ENCODE results near the gene TOR4A. TPM values are rescaled to one million over a fixed set of nuclear protein-coding genes. Genes with fewer than 3 reads are reported as not detected.

TOR4A gene
- total and polyA plus RNA-seq, 10 of the 15 experiments (the other 5 are each of a cell fraction or from before 2014, with no cell fraction given): 2.0 to 19.9 (median 3.7) TPM

GRCh38 chr9:137318602-137319001 lies 41.1 kb downstream of the TOR4A start:
- Histone ChIP-seq H3K27me3 (replicated peaks in 1 of 2; ENCODE audit: control insufficient read depth in 2 of 2, insufficient read depth in 2 of 2, low read length in 1 of 2) (no peaks in the 10 kb centered on the region), H3K9ac (ENCODE audit: control insufficient read depth, insufficient read depth, low read length) (no peak overlapping the region), H3K4me1 (ENCODE audit: control insufficient read depth, insufficient read depth, low read length) (peaks cover 5% of the 10 kb centered on the region), H3K79me2 (ENCODE audit: control insufficient read depth, insufficient read depth, low read length) (no peaks in the 10 kb centered on the region), H3K9me3 (replicated peaks; ENCODE audit: control insufficient read depth, insufficient read depth, low read length) (no peaks in the 10 kb centered on the region; the same call in 2 of the 3 replicates), H4K20me1 (ENCODE audit: control insufficient read depth, insufficient read depth) (no peaks in the 10 kb centered on the region), H3K4me3 (no peak overlapping the region), H3K36me3 (ENCODE audit: control insufficient read depth in 2 of 2, insufficient read depth in 2 of 2, low read length in 1 of 2) (no peaks in the 10 kb centered on the region), H3K27ac (ENCODE audit: control insufficient read depth, insufficient read depth) (no peak overlapping the region), H3K4me2 (ENCODE audit: control insufficient read depth, insufficient read depth) (no peak overlapping the region), H2AFZ (ENCODE audit: control insufficient read depth, low read depth, low read length) (no peak overlapping the region)
- no peak for ATAC-seq
- intact Hi-C loops (cut with micrococcal nuclease; ENCODE audit: unreplicated experiment): no loop called here
- SMC1A ChIA-PET (ENCODE audit: uncharacterized antibody, unreplicated experiment): no interaction called here
- no TSS peak for BruUV-seq (replicated peaks)
- FAIRE-seq: no peak
- POLR2A ChIA-PET: interaction anchor here (1.3 kb wide), 1 partner anchor 16 kb away, joined by 3 read pairs; the partner anchor contains the start of gene NRARP
- CTCF ChIA-PET: interaction anchor here (1.3 kb wide), 1 partner anchor 16 kb away, joined by 3 read pairs; the partner anchor contains the start of gene NRARP
- TF ChIP-seq RB1 (IDR thresholded peaks at IDR 0.05; ENCODE audit: borderline replicate concordance) (no peak), RELA (IDR thresholded peaks at IDR 0.05; ENCODE audit: borderline replicate concordance, partially characterized antibody) (no peak), E2F4 (IDR thresholded peaks at IDR 0.05; ENCODE audit: low read depth, low read length) (no peak), JUNB (IDR thresholded peaks at IDR 0.05) (no peak), RAD51 (IDR thresholded peaks at IDR 0.05) (no peak), ZNF274 (IDR thresholded peaks at IDR 0.05; ENCODE audit: insufficient read depth, insufficient read length) (no peak), EP300 (IDR thresholded peaks at IDR 0.05; ENCODE audit: borderline replicate concordance in 1 of 2, control insufficient read depth in 1 of 2, low read depth in 2 of 2, low read length in 2 of 2) (no peak), E4F1 (IDR thresholded peaks at IDR 0.05; ENCODE audit: borderline replicate concordance, partially characterized antibody) (no peak), TARDBP (IDR thresholded peaks at IDR 0.05; ENCODE audit: borderline replicate concordance) (no peak), NR2C1 (IDR thresholded peaks at IDR 0.05) (no peak), CREB1 (IDR thresholded peaks at IDR 0.05; ENCODE audit: low read depth) (no peak), WRNIP1 (IDR thresholded peaks at IDR 0.05; ENCODE audit: borderline replicate concordance, low read depth, low read length) (no peak), POLR2A (IDR thresholded peaks at IDR 0.05; ENCODE audit: low read depth, low read length) (no peak)
- no peak for DNase-seq (ENCODE audit: low read depth, low spot score)
- in situ Hi-C loops (cut with MboI): no loop called here
- 70% methylated on average over 17 of the region's 18 CpGs for WGBS (ENCODE audit: insufficient coverage, insufficient replicate concordance, low lambda C conversion rate, missing lambda C conversion rate)
- RAD21 ChIA-PET (ENCODE audit: unreplicated experiment): interaction anchor here (3.5 kb wide), 1 partner anchor 17 kb away, joined by 20 read pairs; the partner anchor contains the start of gene NRARP

Measured in GM12878 (cell line).